Measurements from ENCODE around the gene NES.

DNA sequence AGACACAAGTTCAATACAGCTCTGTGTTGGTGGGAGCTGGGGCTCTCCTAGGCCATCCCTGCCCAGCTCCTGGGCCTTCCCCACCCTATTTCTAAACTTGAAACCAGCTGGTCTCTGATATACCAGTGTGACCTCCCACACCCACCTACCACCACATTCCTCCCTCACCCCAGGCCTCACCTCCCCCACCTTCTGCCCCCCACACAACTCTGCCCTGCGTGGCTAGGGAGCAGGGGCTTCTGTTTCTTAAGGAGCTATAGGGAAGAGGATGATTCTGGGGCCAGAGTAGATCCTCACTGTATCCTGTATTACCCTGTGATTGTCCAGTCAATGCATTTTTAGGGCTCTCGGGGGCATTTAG is 16.5 kb downstream of the NES start:
- TF ChIP-seq CTCF (IDR thresholded peaks at IDR 0.05) (no peak), ZFX (IDR thresholded peaks at IDR 0.05; ENCODE audit: borderline replicate concordance) (no peak)
